Testis (tissue), 3 donors: ENCODE results near the gene ITGB8. TPM values are rescaled to one million over a fixed set of nuclear protein-coding genes. Genes with fewer than 3 reads are reported as not detected.

Experiments used
- DNase-seq: peaks from one replicate; pipeline ENCODE4 v3.0.0-alpha.2; 2019
- H3K27ac ChIP-seq, 2 donors: fragments of 200-600 bp; sonication (generic); one replicate each; pipeline ENCODE4 v1.5.1; 2019
- H3K27me3 ChIP-seq: fragments of 200-600 bp; sonication (generic); one replicate; pipeline ENCODE4 v1.5.1; 2019
- H3K36me3 ChIP-seq: fragments of 200-600 bp; sonication (generic); one replicate; pipeline ENCODE4 v1.5.1; 2017; ENCODE audit warnings: low read depth; ENCODE audit errors: missing control alignments
- H3K4me1 ChIP-seq: fragments of 200-600 bp; sonication (generic); one replicate; pipeline ENCODE4 v1.5.1; 2019
- H3K4me3 ChIP-seq, 2 donors: fragments of 200-600 bp; sonication (generic); one replicate each; pipeline ENCODE4 v1.5.1; 2017 to 2019
- H3K9me3 ChIP-seq: fragments of 200-600 bp; sonication (generic); one replicate; pipeline ENCODE4 v1.5.1; 2017
- POLR2A ChIP-seq: fragments of 450-650 bp; IDR thresholded peaks from one replicate; pipeline ENCODE4 v1.6.1; 2017; ENCODE audit warnings: antibody characterized with exemption, mild to moderate bottlenecking, moderate library complexity
- WGBS, 2 donors: methylation state at CpG; one replicate each; pipeline ENCODE4 v1.1.5; 2018; 5-methylcytosine and 5-hydroxymethylcytosine counted together
- intact Hi-C: fragments of 100-400 bp; cut with DNase I; formaldehyde crosslinking; loops from one replicate; pipeline ENCODE4 v1.15.1; 2023; ENCODE audit warnings: low total_unique reads
- polyA plus RNA-seq: library from polyadenylated mRNA; stranded (reverse); fragments of 350-450 nt; fragmentation: Illumina TruSeq; extraction: RNeasy Lipid Tissue Mini Kit (QIAGEN cat#74804); gene quantifications from one replicate; pipeline ENCODE4 v1.2.3, GENCODE V29; 2014; ENCODE audit warnings: low read depth, low replicate concordance; ENCODE audit not compliant: insufficient read depth
- total RNA-seq, 2 donors: library from RNA; depleted of rRNA; stranded (reverse); fragments of >200 nt; gene quantifications; one replicate each; pipeline ENCODE4 v1.2.3, GENCODE V29; 2016
- TF ChIP-seq, protein P1 (sequence below), 3 experiments: fragments of 450-650 bp in 2 of 3; fragments of 200-600 bp in 1 of 3; sonication (generic) in 1 of 3; IDR thresholded peaks; one replicate each; pipeline ENCODE4 v1.5.1; 2016 to 2019; ENCODE audit warnings: antibody characterized with exemption in 3 of 3, mild to moderate bottlenecking in 2 of 3, moderate library complexity in 1 of 3

The ITGB8 gene
- total and polyA plus RNA-seq, 3 donors from 2014 or later, result 9.5 to 111 (median 104) TPM

DNA sequence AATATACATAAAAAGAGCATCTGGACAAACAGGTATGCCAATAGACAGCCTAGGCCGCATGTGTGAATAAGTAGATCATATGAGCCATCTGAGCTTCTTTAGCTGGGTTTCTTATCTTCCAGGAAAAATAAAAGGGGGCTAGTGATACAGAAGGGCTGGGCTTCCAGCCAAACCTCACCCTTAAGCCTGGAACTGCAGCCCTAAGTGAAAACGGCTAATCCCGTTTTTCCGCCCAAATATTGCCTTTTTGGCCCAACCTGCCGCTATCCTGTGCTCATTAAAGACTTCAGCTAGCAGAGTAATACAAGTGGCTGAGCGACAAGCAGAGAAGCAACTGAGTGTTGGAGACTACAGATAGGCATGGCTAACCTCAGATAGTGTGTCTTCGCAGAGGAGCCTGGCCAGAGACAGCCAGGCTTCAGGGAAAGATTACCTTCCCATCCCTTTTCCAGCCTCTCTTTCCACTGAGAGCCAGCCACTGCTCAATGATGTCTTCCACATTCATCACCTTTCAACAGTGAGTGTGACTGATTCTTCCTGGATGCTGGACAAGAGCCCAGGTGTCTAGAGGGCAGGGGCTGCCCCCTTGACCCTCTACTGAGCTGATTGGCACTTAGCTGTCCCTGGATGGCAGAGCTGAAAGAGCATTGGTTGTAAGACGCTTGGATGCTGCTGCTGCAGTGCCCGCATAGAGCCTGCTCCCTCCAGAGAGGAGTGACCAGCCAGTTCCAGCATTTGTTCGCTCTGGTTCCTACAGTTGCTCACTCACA is 108.9 kb downstream of the ITGB8 start:
- TF ChIP-seq, protein P1, sequence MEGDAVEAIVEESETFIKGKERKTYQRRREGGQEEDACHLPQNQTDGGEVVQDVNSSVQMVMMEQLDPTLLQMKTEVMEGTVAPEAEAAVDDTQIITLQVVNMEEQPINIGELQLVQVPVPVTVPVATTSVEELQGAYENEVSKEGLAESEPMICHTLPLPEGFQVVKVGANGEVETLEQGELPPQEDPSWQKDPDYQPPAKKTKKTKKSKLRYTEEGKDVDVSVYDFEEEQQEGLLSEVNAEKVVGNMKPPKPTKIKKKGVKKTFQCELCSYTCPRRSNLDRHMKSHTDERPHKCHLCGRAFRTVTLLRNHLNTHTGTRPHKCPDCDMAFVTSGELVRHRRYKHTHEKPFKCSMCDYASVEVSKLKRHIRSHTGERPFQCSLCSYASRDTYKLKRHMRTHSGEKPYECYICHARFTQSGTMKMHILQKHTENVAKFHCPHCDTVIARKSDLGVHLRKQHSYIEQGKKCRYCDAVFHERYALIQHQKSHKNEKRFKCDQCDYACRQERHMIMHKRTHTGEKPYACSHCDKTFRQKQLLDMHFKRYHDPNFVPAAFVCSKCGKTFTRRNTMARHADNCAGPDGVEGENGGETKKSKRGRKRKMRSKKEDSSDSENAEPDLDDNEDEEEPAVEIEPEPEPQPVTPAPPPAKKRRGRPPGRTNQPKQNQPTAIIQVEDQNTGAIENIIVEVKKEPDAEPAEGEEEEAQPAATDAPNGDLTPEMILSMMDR (IDR thresholded peaks at IDR 0.05), result no peak
- no peak for TF ChIP-seq POLR2A
- Histone ChIP-seq H3K9me3 (no peaks in the 10 kb centered on the region), H3K27ac (no peak overlapping the region), H3K4me1 (no peaks in the 10 kb centered on the region), H3K27me3 (no peaks in the 10 kb centered on the region), H3K36me3 (no peaks in the 10 kb centered on the region), H3K4me3 (no peak overlapping the region)
- DNase-seq, result no peak
- intact Hi-C loops, result no loop called here
- 92 to 94% methylated on average over 10 of the region's 10 CpGs for WGBS, 2 donors

DNA sequence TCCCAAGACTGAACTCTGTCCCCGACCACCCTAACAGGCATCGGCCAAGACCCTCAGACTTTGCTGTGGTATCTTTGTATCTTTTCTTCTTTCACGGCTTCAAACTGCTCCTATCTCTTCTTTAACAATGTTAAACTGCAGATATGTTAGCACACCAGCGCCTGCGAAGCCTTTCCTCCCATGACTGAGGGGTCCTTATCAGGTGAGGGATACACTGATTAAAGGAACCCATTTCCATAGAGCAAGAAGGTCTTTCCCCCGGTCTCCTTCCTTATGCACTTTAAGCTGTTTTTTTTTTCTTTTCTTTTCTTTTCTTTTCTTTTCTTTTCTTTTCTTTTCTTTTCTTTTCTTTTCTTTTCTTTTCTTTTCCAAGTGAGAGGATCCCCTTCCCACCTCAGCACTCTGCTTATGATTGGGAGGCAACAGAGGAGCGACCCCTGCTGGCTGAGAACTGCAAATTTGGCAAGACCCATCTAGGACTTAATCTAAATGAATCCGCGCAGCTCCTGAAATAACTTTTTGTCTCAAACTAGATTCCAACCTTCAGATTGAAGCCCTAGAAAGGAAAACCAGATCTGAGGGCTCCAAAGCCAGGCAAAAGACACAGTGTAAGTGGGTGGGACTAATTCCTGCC is 109.9 kb downstream of the ITGB8 start:
- peak; percentile 30 for DNase-seq
- 77 to 86% methylated on average over 9 of the region's 9 CpGs for WGBS, 2 donors
- intact Hi-C loops, result no loop called here
- Histone ChIP-seq H3K4me1 (no peaks in the 10 kb centered on the region), H3K36me3 (no peaks in the 10 kb centered on the region), H3K27me3 (no peaks in the 10 kb centered on the region), H3K4me3 (no peak overlapping the region), H3K27ac (no peak overlapping the region), H3K9me3 (no peaks in the 10 kb centered on the region)
- no peak for TF ChIP-seq POLR2A
- TF ChIP-seq, protein P1 (IDR thresholded peaks at IDR 0.05), result peak in 1 of 3 experiments; percentile 28

DNA sequence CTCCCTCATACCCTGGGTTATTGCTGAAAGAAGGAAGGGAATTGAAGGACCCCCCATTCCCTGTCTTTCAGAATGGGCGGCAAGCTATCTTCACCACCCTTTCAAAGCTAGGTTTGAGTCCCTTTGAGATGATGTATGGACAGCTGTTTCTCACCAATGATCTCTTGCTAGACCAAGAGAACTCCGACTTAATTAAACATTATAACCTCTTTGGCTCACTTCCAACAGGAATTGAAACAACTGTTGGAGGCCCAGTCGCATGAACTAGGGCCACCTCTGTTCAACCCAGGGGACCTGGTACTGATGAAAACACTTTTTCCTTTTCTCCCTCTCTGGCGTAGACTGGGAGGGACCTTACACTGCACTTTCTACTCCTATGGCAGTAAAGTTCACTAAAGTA is 110.6 kb downstream of the ITGB8 start:
- intact Hi-C loops, result no loop called here

DNA sequence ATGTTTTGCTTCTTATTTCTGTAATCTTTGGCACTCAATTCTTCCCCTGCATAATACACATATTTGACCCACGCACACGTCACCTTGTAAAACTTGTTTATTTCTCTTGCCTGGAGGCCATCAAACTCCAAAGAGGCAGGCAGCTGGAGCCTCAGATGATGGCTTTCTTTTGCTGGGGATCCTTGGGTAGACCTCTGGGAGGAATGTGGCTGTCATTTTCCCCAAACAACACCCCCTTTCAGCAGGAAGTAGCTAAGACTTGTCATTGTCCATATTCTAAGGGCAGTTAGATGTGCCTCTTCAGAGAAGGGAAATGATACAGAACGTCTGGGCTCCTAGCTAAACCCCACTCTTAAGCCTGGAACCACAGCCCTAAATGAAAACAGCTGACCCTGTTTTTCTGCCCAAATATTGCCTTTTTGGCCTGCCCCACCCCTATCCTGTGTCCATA is 111.3 kb downstream of the ITGB8 start:
- 79 to 91% methylated on average over 3 of the region's 3 CpGs for WGBS, 2 donors
- H3K36me3 ChIP-seq, result no peaks in the 10 kb centered on the region
- H3K9me3 ChIP-seq, result no peaks in the 10 kb centered on the region
- intact Hi-C loops, result no loop called here
- DNase-seq, result no peak
- H3K27me3 ChIP-seq, result no peaks in the 10 kb centered on the region
- H3K27ac ChIP-seq, result no peak overlapping the region
- H3K4me3 ChIP-seq, result no peak overlapping the region
- no peaks in the 10 kb centered on the region for H3K4me1 ChIP-seq
- TF ChIP-seq, protein P1 (IDR thresholded peaks at IDR 0.05), result no peak
- no peak for TF ChIP-seq POLR2A

More for the DNA sequence above, 110.6 kb downstream of the ITGB8 start:
- 75 to 84% methylated on average over 4 of the region's 4 CpGs for WGBS, 2 donors
- TF ChIP-seq, protein P1 (IDR thresholded peaks at IDR 0.05), result no peak
- no peak for TF ChIP-seq POLR2A
- Histone ChIP-seq H3K4me1 (no peaks in the 10 kb centered on the region), H3K4me3 (no peak overlapping the region), H3K36me3 (no peaks in the 10 kb centered on the region), H3K9me3 (no peaks in the 10 kb centered on the region), H3K27ac (no peak overlapping the region), H3K27me3 (no peaks in the 10 kb centered on the region)
- no peak for DNase-seq
